ENCODE results near the gene UGT1A7. TPM values are rescaled to one million over a fixed set of nuclear protein-coding genes. Genes with fewer than 3 reads are reported as not detected.

UGT1A7 gene
- polyA plus RNA-seq, 1 experiment, result not detected

DNA sequence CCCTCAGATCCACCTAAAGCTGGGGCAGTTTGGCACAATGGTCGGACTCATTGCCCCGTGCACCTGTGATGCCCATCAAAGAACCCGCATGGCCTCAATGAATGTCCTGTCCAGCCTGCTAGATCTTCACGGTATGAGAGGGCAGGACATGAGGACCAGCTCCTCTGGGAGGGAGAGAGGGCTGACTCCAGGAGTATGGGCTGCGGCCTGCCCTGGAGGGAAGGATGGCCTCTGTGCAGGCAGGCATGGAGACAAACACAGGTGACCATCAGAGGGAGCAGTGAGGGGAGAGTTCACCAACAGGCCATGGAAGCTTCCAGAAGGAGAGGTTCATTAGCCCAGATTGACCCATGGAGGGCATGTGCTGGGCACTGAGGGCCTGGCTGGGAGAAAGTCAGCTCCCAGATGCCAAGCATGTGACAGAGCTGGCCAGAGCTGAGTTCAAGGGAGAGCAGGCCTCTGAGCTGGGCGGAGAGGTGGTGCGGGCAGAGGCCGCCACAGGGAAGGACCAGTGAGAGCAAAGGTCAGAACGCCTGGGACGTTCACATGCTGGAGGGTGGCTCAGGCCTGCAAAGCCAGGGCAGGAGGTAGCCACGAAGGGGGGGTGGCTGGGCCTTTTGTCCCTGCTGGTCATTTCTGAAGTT lies 136.4 kb downstream of the UGT1A7 start:
- Histone ChIP-seq H3K4me3 (ENCODE audit: low read depth, low read length) (no peak overlapping the region), H3K36me3 (ENCODE audit: control insufficient read depth, insufficient read depth, low read length) (no peaks in the 10 kb centered on the region), H3K27me3 (ENCODE audit: control insufficient read depth, insufficient read depth, low read length) (0 out of 2 replicates have a peak, but pooled peaks cover 1% of the 10 kb centered on the region)
- no peak for DNase-seq (ENCODE audit: low read depth)
- TF ChIP-seq, protein P1, sequence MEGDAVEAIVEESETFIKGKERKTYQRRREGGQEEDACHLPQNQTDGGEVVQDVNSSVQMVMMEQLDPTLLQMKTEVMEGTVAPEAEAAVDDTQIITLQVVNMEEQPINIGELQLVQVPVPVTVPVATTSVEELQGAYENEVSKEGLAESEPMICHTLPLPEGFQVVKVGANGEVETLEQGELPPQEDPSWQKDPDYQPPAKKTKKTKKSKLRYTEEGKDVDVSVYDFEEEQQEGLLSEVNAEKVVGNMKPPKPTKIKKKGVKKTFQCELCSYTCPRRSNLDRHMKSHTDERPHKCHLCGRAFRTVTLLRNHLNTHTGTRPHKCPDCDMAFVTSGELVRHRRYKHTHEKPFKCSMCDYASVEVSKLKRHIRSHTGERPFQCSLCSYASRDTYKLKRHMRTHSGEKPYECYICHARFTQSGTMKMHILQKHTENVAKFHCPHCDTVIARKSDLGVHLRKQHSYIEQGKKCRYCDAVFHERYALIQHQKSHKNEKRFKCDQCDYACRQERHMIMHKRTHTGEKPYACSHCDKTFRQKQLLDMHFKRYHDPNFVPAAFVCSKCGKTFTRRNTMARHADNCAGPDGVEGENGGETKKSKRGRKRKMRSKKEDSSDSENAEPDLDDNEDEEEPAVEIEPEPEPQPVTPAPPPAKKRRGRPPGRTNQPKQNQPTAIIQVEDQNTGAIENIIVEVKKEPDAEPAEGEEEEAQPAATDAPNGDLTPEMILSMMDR (IDR thresholded peaks at IDR 0.05; ENCODE audit: insufficient read depth, low read depth, low read length), result no peak
- POLR2A ChIA-PET, result no interaction called here
- CTCF ChIA-PET, result no interaction called here

DNA sequence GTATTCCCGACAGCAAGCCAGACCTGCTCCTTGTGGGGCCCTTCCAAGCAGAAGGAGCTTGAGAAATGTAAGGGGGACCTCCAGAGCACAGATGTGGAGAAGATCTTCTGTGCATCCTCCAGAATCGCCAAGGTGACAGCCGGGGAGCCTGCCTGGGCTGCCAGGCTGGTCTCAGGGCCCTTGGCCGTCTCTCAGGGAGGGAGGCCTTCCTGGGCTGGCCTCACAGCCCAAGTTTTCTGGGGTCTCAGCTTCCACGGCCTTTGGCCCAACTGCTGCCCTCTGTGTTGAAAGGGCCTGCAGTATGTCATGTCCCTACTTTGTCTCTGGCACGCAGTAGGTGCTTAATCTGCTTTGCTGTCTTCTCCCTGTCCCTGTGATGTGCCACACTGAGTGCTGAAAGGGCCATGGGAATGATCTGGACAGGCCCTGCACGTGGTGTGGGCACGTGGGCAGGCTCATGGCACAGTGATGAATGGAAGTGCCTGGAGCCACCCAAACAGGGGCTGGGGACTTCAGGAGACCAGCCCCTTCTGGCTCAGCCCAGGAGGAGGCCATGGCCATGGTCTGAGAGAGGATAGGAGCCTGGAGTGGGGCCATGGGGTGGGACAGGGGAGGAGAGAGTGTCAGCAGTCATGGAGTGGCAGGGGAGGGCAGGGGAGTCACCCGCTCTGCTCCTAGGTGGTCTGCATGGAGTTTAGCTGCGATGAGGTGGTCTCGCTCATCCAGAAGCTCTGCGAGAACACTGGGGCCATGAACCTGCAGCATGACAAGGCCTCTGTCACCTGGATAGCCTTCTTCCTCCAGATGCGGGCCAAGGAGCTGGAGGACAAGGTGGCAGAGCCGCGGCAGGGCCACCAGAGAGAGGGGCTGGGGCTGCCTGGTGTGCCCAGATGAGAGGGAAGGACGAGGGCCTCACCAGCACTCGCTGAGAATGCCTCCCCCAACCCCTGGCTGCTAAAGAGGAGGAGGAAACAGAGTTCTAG lies 137.2 kb downstream of the UGT1A7 start:
- ChIA-PET POLR2A (no interaction called here), CTCF (interaction anchor here (1.0 kb wide), 1 partner anchor 52 kb away, joined by 3 read pairs; no protein-coding TSS in a partner anchor)
- DNase-seq (ENCODE audit: low read depth), result no peak
- H3K27me3 ChIP-seq (ENCODE audit: control insufficient read depth, insufficient read depth, low read length), result no peaks in the 10 kb centered on the region
- no peak overlapping the region for H3K4me3 ChIP-seq (ENCODE audit: low read depth, low read length)
- H3K36me3 ChIP-seq (ENCODE audit: control insufficient read depth, insufficient read depth, low read length), result no peaks in the 10 kb centered on the region
- TF ChIP-seq, protein P1 (IDR thresholded peaks at IDR 0.05; ENCODE audit: insufficient read depth, low read depth, low read length), result no peak

DNA sequence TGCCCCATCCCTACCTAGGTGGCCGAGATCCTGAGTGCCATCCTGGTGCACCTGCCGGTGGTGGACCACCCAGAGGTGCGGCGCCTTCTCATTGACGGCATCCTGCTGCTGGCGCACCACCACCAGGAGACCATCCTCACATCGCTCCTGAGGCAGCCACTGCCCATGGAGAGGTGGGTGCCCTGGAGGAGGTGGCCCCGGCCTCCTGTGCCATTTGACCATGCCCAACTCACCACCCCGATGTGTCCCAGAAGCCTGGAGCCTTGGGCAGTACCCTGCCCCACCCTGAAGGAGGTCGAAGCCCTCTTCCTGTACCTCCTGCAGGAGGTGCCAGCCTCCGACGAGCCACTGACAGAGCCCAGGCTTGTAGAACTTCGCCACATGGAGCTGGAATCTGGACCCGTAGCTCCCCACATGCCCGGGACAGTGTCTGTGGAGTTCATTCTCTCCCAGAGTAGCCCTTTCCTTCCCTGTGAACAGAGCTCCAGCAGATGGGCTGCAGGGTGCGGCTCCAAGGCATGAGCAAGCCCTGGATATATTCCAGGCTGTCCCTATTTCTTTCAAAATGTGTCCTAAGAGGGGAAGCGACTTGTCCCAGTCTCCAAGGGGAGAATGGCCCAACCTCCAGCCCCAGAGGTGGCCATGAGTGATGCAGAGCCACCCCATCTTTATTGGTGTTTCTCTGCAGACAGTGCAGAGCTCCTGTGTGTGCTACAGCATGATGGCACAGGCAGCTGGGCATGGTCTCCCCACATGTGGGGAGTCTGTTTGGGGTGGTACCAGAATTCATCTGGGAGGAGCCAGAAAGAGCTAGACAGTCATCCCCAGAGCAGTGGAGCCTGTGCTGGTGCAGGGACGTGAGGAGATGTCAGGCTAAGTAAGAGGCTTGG lies 138.4 kb downstream of the UGT1A7 start:
- CTCF ChIA-PET, result interaction anchor here (1.0 kb wide), 1 partner anchor 53 kb away, joined by 3 read pairs; no protein-coding TSS in a partner anchor
- TF ChIP-seq, protein P1 (IDR thresholded peaks at IDR 0.05; ENCODE audit: insufficient read depth, low read depth, low read length), result no peak
- DNase-seq (ENCODE audit: low read depth), result no peak
- H3K36me3 ChIP-seq (ENCODE audit: control insufficient read depth, insufficient read depth, low read length), result no peaks in the 10 kb centered on the region
- H3K4me3 ChIP-seq (ENCODE audit: low read depth, low read length), result no peak overlapping the region
- POLR2A ChIA-PET, result no interaction called here
- no peaks in the 10 kb centered on the region for H3K27me3 ChIP-seq (ENCODE audit: control insufficient read depth, insufficient read depth, low read length)

DNA sequence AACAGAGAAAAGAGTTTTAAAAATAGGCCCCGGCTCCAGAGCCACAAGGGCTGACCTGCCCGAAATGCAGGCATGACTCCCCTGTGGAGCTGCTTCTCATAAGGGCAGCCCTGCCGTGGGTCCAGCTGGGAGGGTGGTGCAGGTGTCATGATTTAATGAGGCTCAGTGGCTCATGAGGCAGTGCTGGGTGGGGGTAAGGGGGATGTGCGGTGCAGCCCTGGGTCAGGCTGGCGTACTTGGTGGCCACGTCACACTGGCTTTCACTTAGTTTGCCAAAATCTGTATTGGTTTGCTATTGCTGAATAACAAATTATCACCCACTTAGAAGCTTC lies 139.0 kb downstream of the UGT1A7 start:
- ChIA-PET CTCF (no interaction called here), POLR2A (no interaction called here)
- Histone ChIP-seq H3K4me3 (ENCODE audit: low read depth, low read length) (no peak overlapping the region), H3K36me3 (ENCODE audit: control insufficient read depth, insufficient read depth, low read length) (no peaks in the 10 kb centered on the region), H3K27me3 (ENCODE audit: control insufficient read depth, insufficient read depth, low read length) (no peaks in the 10 kb centered on the region)
- TF ChIP-seq, protein P1 (IDR thresholded peaks at IDR 0.05; ENCODE audit: insufficient read depth, low read depth, low read length), result no peak
- no peak for DNase-seq (ENCODE audit: low read depth)

Measured in BJ (cell line).